HL-60/S4 treated with retinoic acid at 250 ng/mL for 4 days and 3 days (cell line): ENCODE results near the gene GNAZ.
"Not testable (repeated sequence)": the region's sequence is repeated elsewhere in the genome, so short reads cannot be mapped to it uniquely, and the experiment has no call there.

Source experiments
- in situ Hi-C: fragments of 300-500 bp; cut with MboI; formaldehyde crosslinking; loops from 2 replicates; pipeline ENCODE4 v1.7.0; 2022; ENCODE audit warnings: low sequenced_read_pairs

Gene GNAZ

GRCh38 chr22:23042179-23042578, 28.1 kb upstream of the GNAZ start:
- in situ Hi-C loops = no loop called here

DNA sequence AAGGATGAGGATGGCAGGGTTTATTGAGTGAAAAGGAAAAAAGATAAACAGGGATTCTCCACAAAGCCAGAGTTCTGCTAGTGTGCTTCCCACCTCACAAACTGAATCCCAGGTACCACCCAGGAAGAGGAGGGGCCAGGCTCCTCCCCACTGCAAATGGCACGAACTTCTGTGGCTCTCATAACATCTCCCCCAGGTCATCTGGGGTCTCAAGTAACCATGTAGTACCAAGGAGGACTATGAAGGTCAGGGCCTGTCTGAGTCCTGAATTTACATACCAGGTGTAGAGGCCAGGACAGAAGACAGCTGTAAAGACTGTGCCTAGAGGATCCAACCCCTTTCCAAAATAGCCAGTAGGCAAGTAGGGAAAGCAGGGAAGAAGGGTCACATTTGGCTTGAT, 25.7 kb upstream of the GNAZ start:
- in situ Hi-C loops = no loop called here

DNA sequence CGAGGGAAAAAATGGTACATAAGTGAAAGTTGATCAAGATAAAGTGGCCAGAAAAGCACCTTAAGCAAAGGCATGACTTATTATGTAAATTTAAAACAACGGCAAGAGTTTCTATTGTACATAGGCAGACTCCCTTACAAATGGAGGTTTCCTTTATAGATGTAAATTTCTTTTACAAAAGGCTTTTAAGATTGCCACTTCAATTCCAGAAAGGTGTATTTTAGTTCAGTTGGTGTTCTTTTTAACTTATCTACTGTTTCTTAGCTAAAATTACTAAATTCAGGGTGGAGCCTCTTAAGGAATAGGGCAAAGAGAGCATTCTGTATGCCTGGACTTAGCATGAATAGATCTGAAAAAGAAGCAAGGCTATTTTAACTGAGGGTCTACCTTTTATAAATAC, 24.9 kb upstream of the GNAZ start:
- in situ Hi-C loops = no loop called here

DNA sequence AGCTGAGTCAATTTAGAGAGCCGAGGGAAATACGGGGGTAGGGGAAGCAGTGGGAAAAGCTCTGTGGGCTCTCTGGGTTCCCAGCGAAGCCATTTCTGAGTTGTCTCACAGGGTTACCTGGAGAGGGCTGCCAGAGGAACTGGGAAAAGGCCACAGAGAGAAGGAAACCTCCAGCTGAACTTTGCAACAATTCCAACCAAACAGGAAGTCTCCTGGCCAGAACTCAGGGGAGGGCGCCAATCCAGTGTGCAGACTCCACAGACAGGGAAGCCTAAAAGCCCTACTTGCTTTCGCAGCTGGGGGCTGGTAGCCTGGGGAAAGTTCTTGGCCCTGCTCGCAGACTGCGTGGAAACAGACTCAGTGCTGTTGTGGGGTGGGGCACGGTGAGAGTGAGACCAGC, 23.1 kb upstream of the GNAZ start:
- in situ Hi-C loops = no loop called here

- in situ Hi-C loops = no loop called here
These were observed 22.6 kb upstream of the GNAZ start for GRCh38 chr22:23047742-23048141.

DNA sequence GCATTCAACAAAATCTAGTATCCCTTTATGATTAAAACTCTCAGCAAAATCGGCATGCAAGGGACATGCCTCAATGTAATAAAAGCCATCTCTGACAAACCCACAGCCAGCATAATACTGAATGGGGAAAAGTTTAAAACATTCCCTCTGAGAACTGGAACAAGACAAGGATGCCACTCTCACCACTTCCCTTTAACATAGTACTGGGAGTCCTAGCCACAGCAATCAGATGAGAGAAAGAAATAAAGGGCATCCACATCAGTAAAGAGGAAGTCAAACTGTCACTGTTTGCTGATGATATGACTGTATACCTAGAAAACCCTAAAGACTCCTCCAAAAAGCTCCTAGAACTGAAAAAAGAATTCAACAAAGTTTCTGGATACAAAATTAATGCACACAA, 19.8 kb upstream of the GNAZ start:
- in situ Hi-C loops = not testable (repeated sequence)

GRCh38 chr22:23053051-23053707, 17.1 kb upstream of the GNAZ start:
- in situ Hi-C loops = no loop called here

DNA sequence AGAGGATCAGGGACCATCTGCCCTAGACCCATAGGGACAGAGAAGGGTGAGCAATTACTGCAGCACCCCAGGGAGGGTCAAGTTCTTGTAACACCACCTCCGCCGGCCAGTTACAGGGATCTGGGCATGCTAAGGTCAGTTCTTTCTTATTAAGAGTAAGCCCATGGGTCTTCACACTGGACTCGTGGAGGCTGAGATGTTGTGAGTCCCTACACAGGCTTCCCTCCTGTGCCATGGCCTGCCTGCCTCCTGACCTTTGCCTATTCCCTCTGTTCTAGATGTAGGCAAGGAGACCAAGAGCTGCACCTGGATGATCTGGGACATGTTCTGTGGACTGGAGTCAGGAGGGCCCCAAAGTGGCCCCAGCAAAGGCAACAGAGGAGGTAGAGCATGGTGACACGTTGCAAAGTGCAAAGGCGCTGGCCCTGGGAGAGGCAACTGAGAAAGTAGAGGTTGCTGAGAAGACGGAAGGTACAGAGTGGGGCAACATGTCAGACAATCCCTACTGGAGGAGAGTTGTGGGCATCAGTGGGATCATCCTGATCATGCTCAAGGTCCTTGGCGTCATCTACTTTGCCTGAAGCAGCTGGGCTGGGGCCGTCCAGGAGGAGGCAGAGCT, 16.3 kb upstream of the GNAZ start:
- in situ Hi-C loops = no loop called here

DNA sequence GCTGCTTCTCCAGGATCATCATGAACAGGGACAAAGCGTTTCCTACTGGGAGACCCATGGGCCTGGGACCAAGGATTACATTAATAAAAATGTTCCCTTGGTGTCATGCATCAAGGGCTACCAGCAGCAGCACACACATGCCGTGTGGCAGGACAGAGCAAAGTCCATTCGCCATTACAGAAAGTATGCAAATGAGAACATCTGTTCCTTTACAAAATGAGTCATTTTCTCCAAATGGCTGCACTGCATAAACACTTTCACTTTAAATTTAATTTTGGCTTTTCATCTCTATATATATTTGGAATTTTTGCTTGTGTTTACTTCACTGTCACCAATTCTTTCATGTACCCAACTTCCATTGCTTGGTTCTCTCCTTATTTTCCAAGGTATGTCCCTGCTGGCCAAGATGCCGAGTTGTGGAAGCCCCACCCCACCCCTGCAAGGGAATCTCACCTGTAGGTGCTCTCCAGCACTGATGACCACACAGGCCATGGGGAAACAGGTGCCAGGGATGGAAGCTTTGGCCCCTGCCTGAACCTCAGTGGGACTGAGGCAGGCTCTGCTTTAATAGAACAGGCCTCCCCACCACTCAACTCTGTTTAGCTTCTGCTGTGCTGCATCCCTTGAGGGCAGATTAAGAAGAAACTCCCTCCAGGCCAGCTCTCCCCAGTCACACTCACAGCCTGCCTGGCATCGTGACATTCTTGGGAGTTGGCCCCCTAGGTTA, 15.6 kb upstream of the GNAZ start:
- in situ Hi-C loops = no loop called here

- in situ Hi-C loops = no loop called here
These were observed 14.7 kb upstream of the GNAZ start for GRCh38 chr22:23055449-23056179.

GRCh38 chr22:23057331-23057730, 13.0 kb upstream of the GNAZ start:
- in situ Hi-C loops = no loop called here

- in situ Hi-C loops = no loop called here
These were observed 12.3 kb upstream of the GNAZ start for GRCh38 chr22:23058063-23058462.

DNA sequence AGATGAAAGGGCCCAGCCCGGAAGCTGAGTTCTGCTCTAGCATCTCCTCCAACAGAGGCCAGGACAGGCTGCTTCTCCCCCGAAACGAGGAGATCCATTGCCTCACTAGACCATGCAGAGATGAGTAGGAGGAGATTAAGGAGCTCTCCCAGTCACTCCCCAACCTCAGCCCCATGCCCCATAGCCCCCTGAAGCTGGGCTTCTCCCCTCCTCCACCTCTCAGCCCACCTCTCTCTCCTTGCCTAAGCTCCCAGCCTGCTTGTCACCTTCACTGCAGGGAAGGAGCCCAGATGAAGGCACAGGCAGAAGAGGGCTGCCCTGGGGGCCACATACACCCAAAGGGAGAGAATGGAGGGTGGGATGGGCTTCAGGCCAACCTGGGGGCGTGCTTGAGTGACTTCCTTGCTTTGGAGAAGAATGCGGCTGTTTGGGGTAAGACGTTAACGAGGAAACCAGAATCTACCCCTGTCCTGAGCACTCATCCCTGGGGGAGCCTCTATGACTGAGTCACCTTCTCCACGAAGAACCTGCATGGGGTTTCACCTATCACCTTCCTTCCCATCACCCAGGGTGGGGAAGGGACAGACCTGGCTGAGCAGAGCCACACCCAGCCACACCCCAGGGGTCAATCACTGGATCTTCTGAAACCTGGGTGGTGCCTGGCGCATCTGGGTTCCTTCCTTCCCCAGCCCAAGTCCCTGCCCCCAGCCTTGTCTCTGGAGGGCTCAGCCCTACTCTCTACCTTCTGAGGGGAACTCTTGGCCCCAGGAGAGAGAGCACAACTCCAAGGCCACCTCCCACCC, 11.6 kb upstream of the GNAZ start:
- in situ Hi-C loops = no loop called here

DNA sequence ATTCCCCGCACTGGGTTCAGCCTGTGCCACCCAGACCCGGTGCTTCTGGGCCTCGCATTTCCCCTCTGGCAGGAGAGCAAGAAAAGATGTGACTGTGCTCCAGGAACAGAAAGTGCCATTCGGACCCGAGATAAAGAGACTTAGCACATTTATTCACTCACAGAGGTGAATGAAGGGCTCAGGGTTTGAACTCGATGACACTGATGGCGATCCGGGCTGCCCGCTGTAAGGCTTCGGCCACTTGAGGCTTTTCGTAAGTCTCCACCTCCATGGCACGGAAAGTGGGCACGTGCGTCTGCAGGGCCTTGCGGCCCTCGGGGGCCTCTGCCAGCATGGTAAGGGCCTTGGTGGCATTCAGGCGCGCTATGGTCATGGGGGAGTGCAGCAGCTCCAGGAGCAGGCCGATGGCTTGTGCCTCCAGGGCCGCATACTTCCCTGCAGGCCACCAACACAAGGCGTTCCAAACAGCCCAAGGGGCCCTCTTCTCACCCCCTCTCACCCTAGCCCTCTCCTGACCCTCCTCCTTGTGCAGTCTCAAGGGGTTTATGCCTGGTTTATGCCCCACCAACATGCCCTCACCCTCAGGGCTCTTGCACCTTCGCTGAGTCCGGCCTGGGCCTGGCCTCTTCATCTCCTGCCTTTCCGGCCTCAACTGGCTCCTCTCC, 10.9 kb upstream of the GNAZ start:
- in situ Hi-C loops = no loop called here

- in situ Hi-C loops = no loop called here
These were observed 9.5 kb upstream of the GNAZ start for GRCh38 chr22:23060612-23061400.

DNA sequence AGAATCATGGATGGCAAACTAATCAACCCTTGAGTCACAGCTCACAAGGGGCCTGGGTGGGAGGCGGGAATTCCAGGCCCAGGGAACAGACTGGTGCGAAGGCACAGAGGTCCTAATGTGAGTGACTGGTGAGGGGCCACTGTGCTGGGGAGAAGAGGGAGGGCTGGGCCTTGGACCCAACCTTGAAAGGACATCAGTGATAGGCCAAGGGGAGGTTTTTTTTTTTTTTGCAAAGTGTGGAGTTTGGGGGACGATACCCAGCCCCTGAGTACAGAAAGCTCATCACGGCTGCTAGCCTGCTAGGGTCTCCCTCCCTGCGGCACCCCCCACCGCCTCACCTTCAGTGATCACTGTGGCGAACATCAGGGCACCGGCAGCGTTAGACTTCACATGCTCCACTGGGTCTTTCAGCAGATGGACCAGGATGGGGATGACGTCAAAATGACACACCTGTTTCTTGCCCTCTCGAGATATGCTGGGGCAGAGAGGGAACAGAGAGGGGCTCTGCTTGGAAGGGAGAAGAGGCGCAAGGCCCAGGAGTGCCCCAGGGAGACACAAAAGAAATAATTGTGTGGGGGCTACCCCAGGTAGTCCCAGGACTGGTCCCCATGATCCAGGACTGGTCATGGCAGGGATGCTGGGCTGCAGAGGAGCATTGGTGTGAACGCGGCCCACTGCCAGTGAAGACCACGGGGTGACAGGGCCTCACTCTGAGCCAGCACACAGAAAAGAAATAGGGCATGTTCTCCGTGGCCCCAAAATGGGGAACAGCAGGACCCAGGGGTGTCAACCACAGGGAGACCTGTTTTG, 8.6 kb upstream of the GNAZ start:
- in situ Hi-C loops = no loop called here

DNA sequence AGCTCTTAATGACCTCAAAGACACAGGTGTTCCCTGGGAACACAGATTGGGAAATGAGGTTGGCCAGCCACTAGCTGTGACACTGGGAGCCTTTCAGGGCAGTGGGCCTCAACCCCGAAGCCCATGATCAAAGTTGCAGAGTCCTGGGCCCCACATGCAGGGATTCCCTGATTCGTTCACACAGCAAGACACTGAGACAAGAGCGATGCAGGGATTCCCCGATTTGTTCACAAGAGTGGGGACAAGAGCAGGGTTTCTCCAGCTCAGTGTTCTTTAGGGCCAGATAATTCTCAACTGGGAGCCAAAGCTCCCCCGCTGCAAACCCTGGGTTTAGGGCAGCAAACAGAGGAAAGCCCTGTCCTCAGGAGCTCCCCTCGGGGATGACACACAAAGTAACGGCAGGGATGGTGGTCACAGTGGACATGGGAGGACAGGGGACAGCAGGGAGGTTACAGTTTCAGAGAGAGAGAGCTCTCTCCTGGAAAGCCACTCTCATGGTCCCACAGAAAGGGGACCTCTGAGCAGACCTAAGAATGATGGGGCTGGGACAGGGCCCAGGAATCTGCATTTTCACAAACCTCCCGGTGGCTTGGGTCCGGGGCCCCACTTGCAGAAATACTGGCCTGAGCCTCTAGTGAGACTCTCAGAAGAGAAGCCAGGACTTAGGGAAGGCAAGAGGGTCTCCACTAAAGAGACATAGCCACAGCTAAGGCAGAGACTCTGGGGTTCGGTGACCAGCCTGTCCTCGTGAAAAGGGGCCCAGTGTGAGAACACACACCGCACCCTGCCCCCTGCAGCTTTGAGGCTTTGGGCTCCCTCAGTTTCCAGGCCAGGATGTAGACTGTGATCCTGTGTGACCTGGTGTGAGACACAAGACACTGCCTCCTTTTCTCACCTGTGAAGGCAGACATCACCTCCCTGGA, 7.4 kb upstream of the GNAZ start:
- in situ Hi-C loops = no loop called here
